GM21825 (cell line): Measurements from ENCODE around the gene LY6G6C.

Experiments used
- ATAC-seq: cut with Tn5 transposase; IDR thresholded peaks from one replicate; pipeline ENCODE4 v1.9.1; 2021; ENCODE audit warnings: mild to moderate bottlenecking, moderate library complexity; ENCODE audit not compliant: unreplicated experiment

The LY6G6C gene

DNA sequence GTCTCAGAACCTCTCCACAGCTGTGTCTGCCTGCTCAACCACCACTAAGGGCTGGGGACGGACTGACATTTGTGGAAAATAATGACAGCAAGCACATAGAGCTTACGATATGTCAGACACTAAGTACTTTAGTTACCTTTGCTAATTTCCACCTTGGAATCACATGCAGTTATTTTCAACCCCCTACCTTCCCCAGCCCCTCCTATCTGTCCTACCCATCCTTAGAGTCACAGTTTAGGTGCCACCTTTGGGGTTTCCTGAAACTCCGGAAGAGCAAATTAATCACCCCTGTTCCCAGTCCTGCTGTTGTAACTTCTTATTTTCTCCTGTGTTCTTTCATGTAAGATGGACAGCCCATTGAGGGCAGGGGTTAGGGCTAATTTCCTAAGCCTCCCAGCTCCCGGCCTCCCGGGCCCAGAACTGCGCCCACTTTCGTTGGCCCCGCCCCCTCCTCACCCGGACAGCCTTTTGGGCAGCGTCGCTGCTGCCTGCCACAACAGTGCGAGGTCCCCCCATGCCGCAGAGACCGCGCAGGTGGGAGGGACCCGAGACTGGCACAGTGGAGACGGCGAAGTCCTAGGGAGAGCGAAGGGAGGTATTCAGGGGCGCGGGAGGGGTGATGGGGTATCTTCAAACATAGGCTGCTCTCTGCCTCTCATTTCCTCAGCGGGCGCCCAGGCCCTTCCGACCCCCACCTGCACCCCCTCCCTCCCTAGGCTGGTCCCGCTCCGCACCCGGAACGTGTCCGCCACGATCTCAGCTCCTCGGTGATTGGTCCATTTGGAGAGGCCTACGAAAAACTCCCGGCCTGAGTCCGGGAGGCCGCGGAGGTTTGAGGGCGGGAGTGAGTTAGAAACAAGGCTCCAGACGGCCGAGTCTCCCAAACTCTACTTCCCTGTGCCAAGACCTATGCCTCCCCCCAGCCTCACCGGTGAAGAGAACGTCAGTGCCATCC, 6.4 kb upstream of the LY6G6C start:
- ATAC-seq = no peak

- ATAC-seq = no peak
Measured at GRCh38 chr6:31727034-31727716, 5.6 kb upstream of the LY6G6C start.

DNA sequence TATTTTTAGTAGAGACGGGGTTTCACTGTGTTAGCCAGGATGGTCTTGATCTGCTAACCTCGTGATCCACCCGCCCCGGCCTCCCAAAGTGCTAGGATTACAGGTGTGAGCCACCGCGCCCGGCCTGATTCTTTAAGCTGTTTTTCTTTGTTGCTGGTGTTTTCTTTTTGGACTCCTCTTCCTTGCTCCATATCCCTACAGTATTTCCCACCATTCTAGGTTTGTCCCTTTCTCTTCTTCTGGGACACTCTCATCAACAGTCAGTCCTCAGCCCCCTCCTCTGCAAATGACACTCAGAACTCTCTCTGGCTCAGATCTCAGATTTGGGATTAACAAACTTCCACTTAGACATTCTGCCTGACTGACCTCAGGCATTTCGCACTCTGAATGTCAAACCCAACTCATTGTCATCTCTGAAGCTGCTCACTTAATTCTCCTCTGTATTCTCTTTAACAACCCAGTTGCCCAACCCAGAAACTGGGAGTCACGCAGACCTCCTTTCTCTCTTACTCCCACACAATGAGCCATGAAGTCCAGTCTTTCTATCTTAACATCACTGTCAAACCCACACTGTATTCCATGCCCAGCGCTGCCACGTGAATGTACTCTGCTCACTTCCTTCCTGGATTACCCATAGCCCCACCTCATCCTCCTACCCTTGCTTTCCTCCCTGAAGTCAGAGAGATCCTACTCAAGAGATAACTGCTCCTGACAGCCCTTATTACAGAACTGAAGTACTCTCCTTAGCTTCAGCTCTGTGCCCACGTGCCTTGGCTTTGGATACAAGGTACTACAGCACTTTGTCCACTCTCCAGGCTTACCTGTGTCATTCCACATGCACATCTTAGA, 4.2 kb upstream of the LY6G6C start:
- ATAC-seq = no peak

DNA sequence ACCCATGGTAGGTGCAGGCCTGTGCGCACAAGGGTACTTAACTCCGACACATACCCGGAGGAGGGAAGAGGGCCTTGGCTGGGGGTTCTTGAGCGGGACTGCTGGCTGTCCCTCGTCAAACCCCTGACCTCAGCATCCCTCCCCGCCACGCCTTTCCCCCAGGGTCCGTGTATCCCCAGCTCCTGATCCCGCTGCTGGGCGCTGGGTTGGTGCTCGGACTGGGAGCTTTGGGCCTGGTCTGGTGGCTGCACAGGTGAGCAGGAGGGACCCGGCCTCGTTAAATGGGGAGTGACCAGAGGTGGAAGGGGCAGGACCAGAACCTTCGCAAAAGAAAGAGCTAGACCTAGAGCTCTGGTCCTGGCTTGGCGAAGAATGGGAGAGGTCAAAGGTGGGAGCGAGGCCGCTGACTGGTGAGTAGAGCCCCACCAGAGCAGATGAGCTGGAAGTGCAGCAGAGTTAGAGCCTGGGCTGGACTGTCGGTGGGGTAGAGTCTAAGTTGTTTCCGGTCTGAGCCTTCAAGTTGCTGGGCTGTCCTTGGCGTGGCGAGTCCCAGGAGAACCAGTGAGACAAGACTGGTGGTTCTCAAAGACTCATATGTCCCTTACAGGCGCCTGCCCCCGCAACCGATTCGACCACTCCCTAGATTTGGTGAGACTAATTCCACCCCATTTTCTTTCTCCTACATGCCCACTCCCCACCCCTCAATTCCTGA, 2.6 kb upstream of the LY6G6C start:
- no peak for ATAC-seq

DNA sequence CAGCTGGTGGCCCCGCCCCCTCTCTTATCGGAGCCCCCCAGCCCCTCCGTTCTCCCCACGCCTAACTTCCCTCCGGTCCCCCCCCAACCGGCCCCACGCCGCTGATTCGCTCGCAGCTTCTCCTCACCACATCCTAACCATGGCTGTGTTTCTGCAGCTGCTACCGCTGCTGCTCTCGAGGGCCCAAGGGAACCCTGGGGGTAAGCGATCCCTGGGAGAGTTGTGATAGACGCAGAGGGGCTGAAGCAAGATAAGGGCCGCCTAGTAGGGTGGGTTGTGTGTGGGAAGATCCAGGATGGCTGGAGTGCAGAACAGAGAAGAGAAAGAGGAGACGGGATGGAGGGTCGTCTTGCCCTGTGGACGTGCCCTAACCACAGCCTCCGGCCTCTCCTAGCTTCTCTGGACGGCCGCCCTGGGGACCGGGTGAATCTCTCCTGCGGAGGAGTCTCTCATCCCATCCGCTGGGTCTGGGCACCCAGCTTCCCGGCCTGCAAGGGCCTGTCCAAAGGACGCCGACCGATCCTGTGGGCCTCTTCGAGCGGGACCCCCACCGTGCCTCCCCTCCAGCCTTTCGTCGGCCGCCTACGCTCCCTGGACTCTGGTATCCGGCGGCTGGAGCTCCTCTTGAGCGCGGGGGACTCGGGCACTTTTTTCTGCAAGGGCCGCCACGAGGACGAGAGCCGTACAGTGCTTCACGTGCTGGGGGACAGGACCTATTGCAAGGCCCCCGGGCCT, 1.9 kb upstream of the LY6G6C start, which contains the start of gene MPIG6B:
MPIG6B (plus strand) TSS at position 129 of the 735 bp plus-strand sequence; CDS start at position 140, 11 bp downstream.
- no peak for ATAC-seq

GRCh38 chr6:31722173-31722572, 627 bp upstream of the LY6G6C start:
- no peak for ATAC-seq

DNA sequence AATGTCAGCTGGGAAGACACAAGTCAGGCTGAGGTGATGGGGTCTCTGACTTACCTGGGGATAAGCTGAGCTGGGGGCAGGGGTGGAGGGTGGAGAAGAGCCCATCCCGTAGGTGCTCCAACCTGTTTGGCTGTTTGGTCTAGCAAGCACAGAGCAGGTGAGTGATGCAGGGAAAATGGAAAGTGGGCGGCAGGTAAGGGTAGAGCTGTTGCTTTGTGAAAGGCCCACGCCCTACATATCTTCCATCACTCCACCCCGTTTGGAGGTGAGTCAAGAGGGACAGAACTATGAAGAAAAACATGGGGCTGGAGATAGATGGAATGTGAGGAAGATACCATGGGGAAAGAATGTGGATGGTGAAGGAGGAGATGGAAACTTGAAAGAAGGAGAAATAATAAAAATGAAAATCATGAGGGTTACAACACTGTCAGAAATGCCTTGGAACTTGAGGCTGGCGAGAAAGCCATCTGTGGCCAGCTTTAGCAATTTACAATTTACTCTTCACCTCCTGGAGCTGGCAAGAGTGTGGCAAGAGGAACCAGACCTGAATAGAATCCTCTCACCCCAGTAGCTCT, 1.3 kb downstream of the LY6G6C start:
- no peak for ATAC-seq

DNA sequence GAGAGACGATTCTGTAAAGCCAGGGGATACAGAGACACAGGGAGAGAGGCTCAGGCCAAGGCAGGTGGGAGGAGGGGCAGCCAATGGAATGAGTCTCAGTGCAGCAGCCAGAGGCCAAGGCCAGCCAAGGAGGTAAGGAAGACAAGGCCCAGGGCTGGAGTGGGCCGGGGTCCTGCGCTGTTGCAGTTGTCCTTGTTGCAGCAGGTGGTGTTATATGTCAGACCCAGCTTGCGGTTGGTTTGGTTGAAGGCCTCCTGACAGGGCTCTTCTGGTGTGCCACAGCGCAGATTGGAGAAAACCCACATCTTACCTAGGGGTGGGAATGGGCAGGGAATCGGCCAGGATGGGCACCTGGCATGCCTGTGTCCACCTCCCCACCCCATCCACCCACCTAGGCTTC, 2.5 kb downstream of the LY6G6C start:
- ATAC-seq = no peak

- no peak for ATAC-seq
Measured at GRCh38 chr6:31718265-31718664, 3.3 kb downstream of the LY6G6C start.

GRCh38 chr6:31717499-31718222, 3.9 kb downstream of the LY6G6C start:
- no peak for ATAC-seq

DNA sequence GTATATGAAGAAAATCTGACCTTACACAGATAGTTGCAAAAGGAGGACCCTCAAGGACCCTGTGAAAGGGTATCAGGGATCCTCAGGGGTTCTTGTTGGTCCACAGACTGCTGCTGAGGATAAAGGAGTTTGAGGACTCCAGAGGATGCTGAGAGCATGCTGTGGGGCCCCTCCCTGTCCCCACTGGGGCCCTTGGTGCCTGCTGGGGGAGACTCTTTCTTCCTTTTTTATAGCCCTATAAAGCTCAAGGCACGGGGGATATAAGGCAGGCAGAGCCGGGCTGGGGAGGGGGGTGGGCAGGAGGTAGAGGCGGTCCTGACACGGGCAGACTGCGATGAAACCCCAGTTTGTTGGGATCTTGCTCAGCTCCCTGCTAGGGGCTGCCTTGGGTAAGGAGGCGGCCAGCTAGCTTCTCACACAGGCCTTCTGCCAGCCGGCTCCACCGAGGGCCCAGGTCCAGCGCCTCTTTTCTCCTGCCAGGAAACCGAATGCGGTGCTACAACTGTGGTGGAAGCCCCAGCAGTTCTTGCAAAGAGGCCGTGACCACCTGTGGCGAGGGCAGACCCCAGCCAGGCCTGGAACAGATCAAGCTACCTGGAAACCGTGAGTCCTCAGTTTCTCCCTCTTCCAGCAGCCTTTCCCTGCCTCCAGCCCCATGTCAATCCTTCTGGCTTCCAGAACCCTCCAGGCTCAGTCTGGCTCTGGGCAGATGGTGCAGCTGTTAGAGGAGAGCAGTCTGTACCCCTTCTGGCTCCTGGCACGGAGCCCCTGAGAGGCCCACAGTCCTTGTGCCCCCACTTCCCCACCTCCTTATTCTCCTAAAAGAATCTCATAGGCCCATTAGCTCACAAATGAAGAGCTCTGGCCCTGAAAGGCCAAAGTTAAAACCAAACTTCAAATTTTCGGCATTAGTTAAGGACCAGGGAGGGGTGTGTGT, 6.3 kb downstream of the LY6G6C start, which contains the start of gene LY6G6D:
LY6G6D (plus strand) TSS at position 327 of the 937 bp plus-strand sequence; CDS start at position 335, 8 bp downstream.
- no peak for ATAC-seq

DNA sequence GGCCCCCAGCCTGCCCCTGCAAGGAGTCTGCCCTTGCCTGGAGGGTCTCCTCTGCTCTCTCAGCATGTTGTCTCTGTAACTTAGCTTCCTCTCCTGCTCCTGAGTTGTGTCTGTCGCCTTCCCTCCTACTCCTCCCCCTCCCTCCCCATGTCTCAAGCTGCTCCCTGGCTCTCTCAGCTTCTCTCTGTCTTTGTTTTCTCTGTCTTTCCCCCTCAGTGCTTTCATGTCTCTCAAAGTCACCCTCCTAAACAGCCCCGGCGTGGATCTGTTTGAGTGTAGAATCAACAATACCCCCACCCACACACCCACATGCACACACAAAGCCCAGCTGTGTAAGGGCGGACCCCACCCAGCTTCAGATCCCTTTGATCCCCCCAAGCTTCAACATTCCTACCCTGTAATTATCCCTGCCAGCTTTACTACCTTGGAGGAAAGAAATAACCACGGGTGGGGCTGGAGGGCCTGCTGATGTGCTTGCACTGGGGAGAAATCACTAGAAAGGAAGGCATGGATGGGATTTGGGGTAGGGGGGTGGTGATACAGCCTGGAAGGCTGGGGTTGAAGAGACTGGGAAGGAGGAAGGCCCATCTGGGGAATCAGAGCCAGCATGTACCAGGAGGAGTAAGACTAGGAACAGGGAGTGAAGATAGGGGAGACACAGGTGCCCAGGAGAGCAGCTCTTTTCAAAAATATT, 7.4 kb downstream of the LY6G6C start:
- no peak for ATAC-seq

DNA sequence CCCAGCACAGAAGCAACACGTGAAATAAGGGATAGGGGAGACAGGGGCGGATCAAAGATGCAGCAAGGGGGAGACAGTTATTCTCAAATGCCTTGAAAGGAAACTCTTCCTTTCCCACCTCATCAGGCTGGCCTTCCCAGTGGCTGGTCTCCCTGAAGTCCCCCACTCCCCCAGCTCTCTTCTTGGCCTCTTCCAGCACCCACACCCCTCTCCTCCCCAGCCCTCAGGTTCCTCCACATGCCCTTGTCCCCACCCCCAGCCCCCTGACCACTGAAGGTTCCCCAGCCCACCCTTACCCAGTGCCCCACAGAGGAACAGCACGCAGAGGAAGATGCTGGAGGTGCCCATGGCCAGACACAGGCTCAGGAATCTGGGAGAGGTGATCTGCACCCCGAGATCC, 8.1 kb downstream of the LY6G6C start:
- ATAC-seq = no peak

DNA sequence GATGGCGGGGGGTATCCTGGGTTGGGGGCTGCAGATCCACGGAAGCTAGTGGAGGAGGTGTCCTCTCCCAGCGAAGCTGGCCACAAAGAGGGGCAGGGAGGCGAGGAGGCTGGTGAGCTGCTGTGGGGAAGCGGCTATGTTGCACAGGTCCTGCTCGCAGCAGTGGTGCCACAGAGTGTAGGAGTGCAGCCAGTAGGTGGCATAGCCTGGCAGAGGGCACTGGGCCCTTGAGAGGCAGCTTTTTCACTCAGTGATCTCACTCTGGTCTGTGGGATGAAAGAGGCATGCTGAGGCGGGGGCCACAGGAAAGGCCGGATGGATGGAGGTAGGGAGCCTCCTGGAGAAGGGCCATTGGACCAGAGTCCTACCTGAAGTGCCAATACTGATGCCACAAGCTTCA, 9.2 kb downstream of the LY6G6C start:
- no peak for ATAC-seq

DNA sequence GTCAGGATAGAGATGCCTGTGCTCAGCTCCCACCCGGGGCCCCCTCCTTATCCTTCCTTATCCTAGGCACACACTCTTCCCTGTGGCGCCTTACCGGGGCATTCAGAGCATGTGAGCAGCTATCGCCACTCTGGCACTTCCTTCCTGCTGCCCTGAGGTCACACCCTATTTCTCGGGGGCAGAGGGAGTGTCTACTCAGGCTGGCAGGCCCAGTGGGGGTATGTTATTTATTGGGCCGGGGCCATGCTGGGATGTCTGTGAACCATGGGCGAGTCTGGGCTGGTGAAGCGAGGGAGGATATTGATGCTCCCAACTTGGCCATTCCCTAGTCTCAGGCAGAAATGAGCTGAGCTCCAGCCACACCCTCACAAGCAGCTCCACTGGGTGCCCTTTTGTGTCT, 10.3 kb downstream of the LY6G6C start:
- no peak for ATAC-seq

DNA sequence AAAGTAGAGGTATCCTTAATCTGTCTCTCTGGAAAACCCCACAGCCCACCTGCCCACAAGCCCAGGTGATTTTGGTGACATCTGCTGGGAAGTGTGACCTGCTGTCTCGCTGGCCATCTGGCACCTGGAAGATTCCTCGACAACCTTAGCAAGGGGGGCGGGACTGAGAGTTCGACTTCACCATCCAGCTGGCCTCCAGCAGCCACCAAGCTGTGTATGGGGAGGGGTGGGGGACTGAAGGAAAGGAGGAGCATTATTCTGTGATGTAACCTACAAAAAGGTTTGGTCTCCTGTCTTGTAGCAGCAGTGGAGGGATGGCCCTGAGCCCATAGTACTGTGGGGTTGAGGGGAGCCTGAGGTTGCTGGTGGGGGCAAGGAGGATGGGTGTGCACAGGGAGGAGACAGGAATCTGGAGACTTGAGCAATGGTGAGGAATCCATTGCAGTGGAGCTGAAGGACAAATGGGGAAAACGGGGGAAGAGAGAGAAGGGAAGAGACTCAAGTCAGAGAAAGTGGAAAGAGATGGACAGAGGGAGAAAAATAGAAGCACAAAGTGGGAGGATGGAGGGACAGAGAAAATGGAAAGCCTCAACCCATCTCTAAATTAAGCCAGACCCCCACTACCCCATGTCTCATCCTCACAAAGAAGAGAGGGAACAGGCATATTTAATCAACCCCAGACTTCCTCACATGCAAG, 10.9 kb downstream of the LY6G6C start:
- ATAC-seq = no peak
